ENCODE data around the gene ISY1.

ISY1 gene

DNA sequence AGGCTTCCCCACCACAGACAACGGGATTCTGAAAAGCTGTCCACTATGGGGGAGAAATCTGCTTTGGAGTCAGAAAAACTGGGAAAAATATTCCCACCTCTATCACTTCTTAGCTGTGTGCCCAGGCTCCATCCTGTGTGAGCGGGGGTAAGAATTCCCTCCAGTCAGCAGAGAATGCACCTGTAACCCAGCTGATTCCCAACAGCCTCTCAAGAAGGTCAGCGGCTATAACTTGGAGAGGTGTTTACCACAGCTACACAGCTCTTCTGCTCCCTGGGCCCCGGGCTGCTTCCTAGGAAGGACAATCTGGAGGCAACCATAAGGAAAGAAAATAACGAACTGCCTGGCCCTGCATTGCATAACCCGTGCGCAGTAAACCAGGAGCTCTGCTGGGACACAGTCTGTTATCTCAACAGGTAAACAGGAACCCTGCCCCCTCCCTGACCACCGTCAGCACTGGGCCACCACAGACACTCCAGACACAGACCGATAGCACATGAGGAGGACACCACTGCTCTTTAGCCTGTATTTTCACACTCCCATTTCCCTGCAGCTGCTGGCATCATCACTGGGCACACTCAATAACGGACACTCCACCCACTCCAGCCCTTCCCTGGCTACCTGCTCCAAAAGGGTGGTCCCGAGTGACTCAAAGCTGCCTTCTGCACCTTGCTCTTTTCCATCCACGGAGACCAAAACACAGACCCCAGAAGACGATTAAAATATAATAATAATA, 41.3 kb downstream of the ISY1 start:
- TF ChIP-seq ZBTB7A (IDR thresholded peaks at IDR 0.05; ENCODE audit: low read depth) (no peak), TEAD4 (IDR thresholded peaks at IDR 0.05) (no peak), TCF12 (IDR thresholded peaks at IDR 0.05; ENCODE audit: low read depth) (no peak), NFIC (IDR thresholded peaks at IDR 0.05) (no peak), REST (IDR thresholded peaks at IDR 0.05; ENCODE audit: low read depth) (no peak)
- TF ChIP-seq, protein P1, sequence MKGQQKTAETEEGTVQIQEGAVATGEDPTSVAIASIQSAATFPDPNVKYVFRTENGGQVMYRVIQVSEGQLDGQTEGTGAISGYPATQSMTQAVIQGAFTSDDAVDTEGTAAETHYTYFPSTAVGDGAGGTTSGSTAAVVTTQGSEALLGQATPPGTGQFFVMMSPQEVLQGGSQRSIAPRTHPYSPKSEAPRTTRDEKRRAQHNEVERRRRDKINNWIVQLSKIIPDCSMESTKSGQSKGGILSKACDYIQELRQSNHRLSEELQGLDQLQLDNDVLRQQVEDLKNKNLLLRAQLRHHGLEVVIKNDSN (IDR thresholded peaks at IDR 0.05): no peak

- no peak for TF ChIP-seq REST (IDR thresholded peaks at IDR 0.05; ENCODE audit: low read depth)
- TF ChIP-seq, protein P1 (IDR thresholded peaks at IDR 0.05): no peak
- no peak for TF ChIP-seq ZBTB7A (IDR thresholded peaks at IDR 0.05; ENCODE audit: low read depth)
- TF ChIP-seq NFIC (IDR thresholded peaks at IDR 0.05): no peak
- TF ChIP-seq TAF1 (IDR thresholded peaks at IDR 0.05; ENCODE audit: low read depth): no peak
- no peak for TF ChIP-seq EP300 (IDR thresholded peaks at IDR 0.05; ENCODE audit: borderline replicate concordance)
- TF ChIP-seq FOXM1 (IDR thresholded peaks at IDR 0.05; ENCODE audit: borderline replicate concordance, low read depth): no peak
- TF ChIP-seq TEAD4 (IDR thresholded peaks at IDR 0.05): no peak
These were observed 42.1 kb downstream of the ISY1 start for GRCh38 chr3:129118745-129119144.

DNA sequence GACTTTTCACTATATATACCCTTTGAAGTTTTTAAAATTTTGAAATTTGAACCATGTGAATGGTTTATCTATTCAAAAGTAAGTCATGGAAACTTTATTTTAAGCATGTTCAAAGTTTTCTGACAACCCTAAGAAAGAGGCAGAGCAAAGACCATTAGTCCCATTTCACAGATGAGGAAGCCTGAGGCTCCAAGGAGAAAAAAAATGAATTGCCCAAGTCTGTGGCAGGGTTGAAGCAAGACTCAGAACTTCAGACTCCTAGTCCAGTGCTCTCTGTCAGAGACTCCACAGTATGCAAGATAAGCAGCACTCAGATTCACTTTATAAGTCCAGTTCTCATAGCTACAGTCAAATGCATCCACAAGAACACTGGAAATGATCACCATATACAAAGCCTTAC, 43.7 kb downstream of the ISY1 start:
- no peak for TF ChIP-seq TEAD4 (IDR thresholded peaks at IDR 0.05)
- no peak for TF ChIP-seq TAF1 (IDR thresholded peaks at IDR 0.05; ENCODE audit: low read depth)
- no peak for TF ChIP-seq CREB1 (IDR thresholded peaks at IDR 0.05; ENCODE audit: low read depth)
- no peak for TF ChIP-seq YY1 (IDR thresholded peaks at IDR 0.05; ENCODE audit: low read depth)
- no peak for TF ChIP-seq RAD21 (IDR thresholded peaks at IDR 0.05; ENCODE audit: low read depth)
- TF ChIP-seq REST (IDR thresholded peaks at IDR 0.05; ENCODE audit: low read depth): no peak
- TF ChIP-seq, protein P1 (IDR thresholded peaks at IDR 0.05): no peak
- no peak for TF ChIP-seq ZBTB7A (IDR thresholded peaks at IDR 0.05; ENCODE audit: low read depth)
- no peak for TF ChIP-seq TCF12 (IDR thresholded peaks at IDR 0.05; ENCODE audit: low read depth)
- no peak for TF ChIP-seq CEBPB (IDR thresholded peaks at IDR 0.05)
- TF ChIP-seq MAX (IDR thresholded peaks at IDR 0.05): no peak
- no peak for TF ChIP-seq EP300 (IDR thresholded peaks at IDR 0.05; ENCODE audit: borderline replicate concordance)
- TF ChIP-seq NFIC (IDR thresholded peaks at IDR 0.05): no peak
- TF ChIP-seq EGR1 (IDR thresholded peaks at IDR 0.05): no peak
- TF ChIP-seq FOXM1 (IDR thresholded peaks at IDR 0.05; ENCODE audit: borderline replicate concordance, low read depth): no peak

DNA sequence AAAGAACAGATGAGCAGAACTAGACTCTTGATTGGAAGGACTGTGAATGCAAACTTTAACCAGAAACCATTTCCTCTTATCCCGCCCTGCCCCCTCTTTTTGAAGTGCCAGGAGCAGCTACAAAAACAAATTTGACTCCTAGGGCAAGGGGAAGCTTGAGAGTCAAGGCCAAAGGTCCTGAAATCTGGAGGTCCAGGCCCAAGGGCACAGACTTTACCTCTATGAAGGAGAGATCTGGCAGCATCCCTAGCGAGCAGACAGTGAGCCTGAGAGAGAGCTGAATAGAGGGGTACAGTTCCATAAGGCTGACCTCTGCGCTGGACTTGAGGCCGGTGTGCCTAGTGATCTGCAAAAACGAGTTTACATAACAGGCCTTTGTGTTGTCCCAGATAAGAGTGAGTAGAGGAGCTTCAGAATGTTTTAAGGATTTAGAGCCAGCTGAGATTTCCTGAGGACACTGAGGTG, 44.3 kb downstream of the ISY1 start:
- no peak for TF ChIP-seq NFIC (IDR thresholded peaks at IDR 0.05)
- TF ChIP-seq CREB1 (IDR thresholded peaks at IDR 0.05; ENCODE audit: low read depth): no peak
- no peak for TF ChIP-seq FOXM1 (IDR thresholded peaks at IDR 0.05; ENCODE audit: borderline replicate concordance, low read depth)
- no peak for TF ChIP-seq YY1 (IDR thresholded peaks at IDR 0.05; ENCODE audit: low read depth)
- TF ChIP-seq, protein P1 (IDR thresholded peaks at IDR 0.05): no peak
- no peak for TF ChIP-seq RAD21 (IDR thresholded peaks at IDR 0.05; ENCODE audit: low read depth)
- no peak for TF ChIP-seq EP300 (IDR thresholded peaks at IDR 0.05; ENCODE audit: borderline replicate concordance)
- no peak for TF ChIP-seq ZBTB7A (IDR thresholded peaks at IDR 0.05; ENCODE audit: low read depth)
- no peak for TF ChIP-seq TAF1 (IDR thresholded peaks at IDR 0.05; ENCODE audit: low read depth)
- no peak for TF ChIP-seq EGR1 (IDR thresholded peaks at IDR 0.05)
- no peak for TF ChIP-seq TCF12 (IDR thresholded peaks at IDR 0.05; ENCODE audit: low read depth)
- TF ChIP-seq MAX (IDR thresholded peaks at IDR 0.05): no peak
